Activated CD8-positive, alpha-beta memory T cell treated with anti-CD3 and anti-CD28 coated beads, Interleukin-2, amount 10 ng/mL, durations not matched to agents 7 days and 5 days (primary cell): ENCODE data around the gene NSUN5. TPM values are rescaled to one million over a fixed set of nuclear protein-coding genes. Genes with fewer than 3 reads are reported as not detected.
A peak's percentile ranks its signal among the peaks of the same experiment; 100 is the strongest.
"Not testable (repeated sequence)": the region's sequence is repeated elsewhere in the genome, so short reads cannot be mapped to it uniquely, and the experiment has no call there.

Experiments used
- ATAC-seq: fragments of 150-1000 bp; cut with Tn5 transposase; one replicate; pipeline ENCODE4 v1.10.0; 2021; ENCODE audit warnings: moderate library complexity
- CTCF ChIA-PET: fragments of 350-600 bp; sonication (Branson Sonifier 250); formaldehyde crosslinking; loops from one replicate; lab custom pipeline; 2021; ENCODE audit warnings: antibody characterized with exemption; lab: Charles Lee
- DNase-seq: peaks from one replicate; pipeline ENCODE4 v3.0.0-alpha.2; 2020
- H3K27ac Mint-ChIP-seq: one replicate; pipeline ENCODE4 v1.8.0; 2021; ENCODE audit warnings: mild to moderate bottlenecking, mixed read lengths
- H3K27me3 Mint-ChIP-seq: one replicate; pipeline ENCODE4 v1.8.0; 2021; ENCODE audit warnings: mixed read lengths
- H3K36me3 Mint-ChIP-seq: one replicate; pipeline ENCODE4 v1.8.0; 2021; ENCODE audit warnings: mild to moderate bottlenecking, mixed read lengths
- H3K4me1 Mint-ChIP-seq: one replicate; pipeline ENCODE4 v1.8.0; 2021; ENCODE audit warnings: mixed read lengths
- H3K4me3 Mint-ChIP-seq: one replicate; pipeline ENCODE4 v1.8.0; 2021; ENCODE audit warnings: mild to moderate bottlenecking, moderate library complexity, mixed read lengths
- H3K9me3 Mint-ChIP-seq: one replicate; pipeline ENCODE4 v1.8.0; 2022; ENCODE audit warnings: low read depth, mixed read lengths
- total RNA-seq, 2 experiments: library from RNA; stranded (reverse); gene quantifications; one replicate each; pipeline ENCODE4 v1.2.3, GENCODE V29; 2021

The NSUN5 gene
- total RNA-seq, 2 experiments from 2014 or later: 53.6 to 58.6 TPM

GRCh38 chr7:73319541-73319940 lies 10.9 kb upstream of the NSUN5 start:
- ATAC-seq, H3K27ac Mint-ChIP-seq, H3K9me3 Mint-ChIP-seq, H3K4me3 Mint-ChIP-seq, CTCF ChIA-PET, H3K27me3 Mint-ChIP-seq, DNase-seq, H3K36me3 Mint-ChIP-seq: not testable (repeated sequence)
- peaks cover 12% of the 10 kb centered on the region for H3K4me1 Mint-ChIP-seq

GRCh38 chr7:73318656-73319204 lies 10.1 kb upstream of the NSUN5 start:
- H3K27ac Mint-ChIP-seq, DNase-seq, H3K36me3 Mint-ChIP-seq, H3K27me3 Mint-ChIP-seq, ATAC-seq, CTCF ChIA-PET, H3K4me1 Mint-ChIP-seq, H3K4me3 Mint-ChIP-seq, H3K9me3 Mint-ChIP-seq: not testable (repeated sequence)

GRCh38 chr7:73316521-73316920 lies 7.9 kb upstream of the NSUN5 start:
- Mint-ChIP-seq H3K9me3 (no peaks in the 10 kb centered on the region), H3K4me3 (no peak overlapping the region), H3K36me3 (no peaks in the 10 kb centered on the region), H3K4me1 (no peaks in the 10 kb centered on the region), H3K27me3 (no peaks in the 10 kb centered on the region), H3K27ac (no peak overlapping the region)
- ATAC-seq: no peak
- CTCF ChIA-PET: no interaction called here
- no peak for DNase-seq

- no peak for ATAC-seq
- Mint-ChIP-seq H3K36me3 (peaks cover under 1% of the 10 kb centered on the region), H3K4me1 (peaks cover 3% of the 10 kb centered on the region), H3K27me3 (no peaks in the 10 kb centered on the region), H3K4me3 (no peak overlapping the region), H3K27ac (no peak overlapping the region), H3K9me3 (no peaks in the 10 kb centered on the region)
- DNase-seq: no peak
- CTCF ChIA-PET: no interaction called here
These were observed 5.6 kb upstream of the NSUN5 start for GRCh38 chr7:73314271-73314670.

- Mint-ChIP-seq H3K9me3 (no peaks in the 10 kb centered on the region), H3K4me3 (no peak overlapping the region), H3K36me3 (peaks cover 4% of the 10 kb centered on the region), H3K27me3 (no peaks in the 10 kb centered on the region), H3K4me1 (peaks cover 7% of the 10 kb centered on the region), H3K27ac (no peak overlapping the region)
- DNase-seq (no peak), ATAC-seq (no peak)
- CTCF ChIA-PET: no interaction called here
These were observed 4.9 kb upstream of the NSUN5 start for GRCh38 chr7:73313521-73313906.

GRCh38 chr7:73312831-73313520 lies 4.3 kb upstream of the NSUN5 start:
- Mint-ChIP-seq H3K27ac (no peak overlapping the region), H3K4me3 (no peak overlapping the region), H3K36me3 (peaks cover 4% of the 10 kb centered on the region), H3K27me3 (no peaks in the 10 kb centered on the region), H3K4me1 (peaks cover 9% of the 10 kb centered on the region), H3K9me3 (no peaks in the 10 kb centered on the region)
- DNase-seq (no peak), ATAC-seq (no peak)
- CTCF ChIA-PET: no interaction called here

- H3K4me3 Mint-ChIP-seq, DNase-seq, H3K27ac Mint-ChIP-seq, H3K27me3 Mint-ChIP-seq, H3K9me3 Mint-ChIP-seq, ATAC-seq: not testable (repeated sequence)
- Mint-ChIP-seq H3K36me3 (peaks cover 12% of the 10 kb centered on the region), H3K4me1 (peaks cover 23% of the 10 kb centered on the region)
- CTCF ChIA-PET: interaction anchor here (0.7 kb wide), 1 partner anchor 13 kb away, joined by 3 read pairs; no protein-coding TSS in a partner anchor
These were observed 2.8 kb upstream of the NSUN5 start for GRCh38 chr7:73311421-73311820.

GRCh38 chr7:73308074-73308664 lies 457 bp downstream of the NSUN5 start:
- DNase-seq (no peak), ATAC-seq (peak; percentile 51)
- no peaks in the 10 kb centered on the region for H3K9me3 Mint-ChIP-seq
- H3K36me3 Mint-ChIP-seq: peaks cover 18% of the 10 kb centered on the region
- no peaks in the 10 kb centered on the region for H3K27me3 Mint-ChIP-seq
- CTCF ChIA-PET: no interaction called here
- peak overlapping the region; percentile 88 for H3K27ac Mint-ChIP-seq
- peak overlapping the region; percentile 94 for H3K4me3 Mint-ChIP-seq
- peaks cover 28% of the 10 kb centered on the region for H3K4me1 Mint-ChIP-seq

- H3K27ac Mint-ChIP-seq: peak overlapping the region; percentile 83
- no peaks in the 10 kb centered on the region for H3K27me3 Mint-ChIP-seq
- H3K36me3 Mint-ChIP-seq: peaks cover 21% of the 10 kb centered on the region
- no peak for ATAC-seq
- no peaks in the 10 kb centered on the region for H3K9me3 Mint-ChIP-seq
- peak overlapping the region; percentile 94 for H3K4me3 Mint-ChIP-seq
- DNase-seq: no peak
- H3K4me1 Mint-ChIP-seq: peaks cover 28% of the 10 kb centered on the region
- CTCF ChIA-PET: no interaction called here
These were observed 1.2 kb downstream of the NSUN5 start for GRCh38 chr7:73307436-73307835.

- H3K4me3 Mint-ChIP-seq, H3K27me3 Mint-ChIP-seq, CTCF ChIA-PET, H3K27ac Mint-ChIP-seq, ATAC-seq, H3K9me3 Mint-ChIP-seq: not testable (repeated sequence)
- Mint-ChIP-seq H3K36me3 (peaks cover 21% of the 10 kb centered on the region), H3K4me1 (peaks cover 28% of the 10 kb centered on the region)
- peak; percentile 14 for DNase-seq
These were observed 3.8 kb downstream of the NSUN5 start for GRCh38 chr7:73304612-73305387.

GRCh38 chr7:73304071-73304470 lies 4.6 kb downstream of the NSUN5 start:
- Mint-ChIP-seq H3K36me3 (peaks cover 20% of the 10 kb centered on the region), H3K4me1 (peaks cover 24% of the 10 kb centered on the region)

GRCh38 chr7:73303546-73303945 lies 5.1 kb downstream of the NSUN5 start:
- Mint-ChIP-seq H3K9me3 (no peaks in the 10 kb centered on the region), H3K27me3 (no peaks in the 10 kb centered on the region), H3K36me3 (peaks cover 18% of the 10 kb centered on the region), H3K4me3 (no peak overlapping the region), H3K27ac (no peak overlapping the region), H3K4me1 (peaks cover 22% of the 10 kb centered on the region)
- ATAC-seq: no peak
- DNase-seq: no peak
- CTCF ChIA-PET: no interaction called here

More at GRCh38 chr7:73304071-73304470, 4.6 kb downstream of the NSUN5 start:
- CTCF ChIA-PET: no interaction called here
- no peak overlapping the region for H3K27ac Mint-ChIP-seq
- H3K4me3 Mint-ChIP-seq: no peak overlapping the region
- DNase-seq (peak; percentile 34), ATAC-seq (no peak)
- H3K27me3 Mint-ChIP-seq: no peaks in the 10 kb centered on the region
- no peaks in the 10 kb centered on the region for H3K9me3 Mint-ChIP-seq

GRCh38 chr7:73302846-73303245 lies 5.8 kb downstream of the NSUN5 start:
- peaks cover 17% of the 10 kb centered on the region for H3K36me3 Mint-ChIP-seq

More at GRCh38 chr7:73302846-73303245, 5.8 kb downstream of the NSUN5 start:
- H3K9me3 Mint-ChIP-seq, H3K27me3 Mint-ChIP-seq, ATAC-seq, H3K4me3 Mint-ChIP-seq, DNase-seq, CTCF ChIA-PET, H3K27ac Mint-ChIP-seq: not testable (repeated sequence)
- H3K4me1 Mint-ChIP-seq: peaks cover 17% of the 10 kb centered on the region
